ENCODE measurements around the gene NF1. TPM values are rescaled to one million over a fixed set of nuclear protein-coding genes. Genes with fewer than 3 reads are reported as not detected.
A peak's percentile ranks its signal among the peaks of the same experiment; 100 is the strongest.
"Not testable (repeated sequence)": the region's sequence is repeated elsewhere in the genome, so short reads cannot be mapped to it uniquely, and the experiment has no call there.

Gene NF1
- 10 to 100 TPM; 38.3 to 46.2 (median 41.9) TPM for polyA plus RNA-seq (ENCODE audit: insufficient read length in 4 of 4)

- DNase-seq (ENCODE audit: low read depth in 4 of 4, low spot score in 3 of 4): peak; percentile 86 to 92 (median 88)
Observed at GRCh38 chr17:31094600-31095235, at the start of gene NF1. Gene NF1, plus strand, starts transcription at chr17:31094977. Its CDS starts 333 bp downstream, at chr17:31095310.

- not testable (repeated sequence) for DNase-seq (ENCODE audit: low read depth in 4 of 4, low spot score in 3 of 4)
Observed at GRCh38 chr17:31046856-31047425, 47.8 kb upstream of the NF1 start.

GRCh38 chr17:31048142-31048541 lies 46.6 kb upstream of the NF1 start:
- DNase-seq (ENCODE audit: low read depth in 4 of 4, low spot score in 3 of 4): no peak

- no peak for DNase-seq (ENCODE audit: low read depth in 4 of 4, low spot score in 3 of 4)
Observed at GRCh38 chr17:31048780-31049179, 46.0 kb upstream of the NF1 start.

- DNase-seq (ENCODE audit: low read depth in 4 of 4, low spot score in 3 of 4): no peak
Observed at GRCh38 chr17:31050948-31051347, 43.8 kb upstream of the NF1 start.

GRCh38 chr17:31051506-31051905 lies 43.3 kb upstream of the NF1 start:
- DNase-seq (ENCODE audit: low read depth in 4 of 4, low spot score in 3 of 4): no peak

- DNase-seq (ENCODE audit: low read depth in 4 of 4, low spot score in 3 of 4): no peak
Observed at GRCh38 chr17:31052187-31052889, 42.4 kb upstream of the NF1 start.

GRCh38 chr17:31053071-31053470 lies 41.7 kb upstream of the NF1 start:
- no peak for DNase-seq (ENCODE audit: low read depth in 4 of 4, low spot score in 3 of 4)

GRCh38 chr17:31054761-31055160 lies 40.0 kb upstream of the NF1 start:
- DNase-seq (ENCODE audit: low read depth in 4 of 4, low spot score in 3 of 4): no peak

GRCh38 chr17:31058976-31059375 lies 35.8 kb upstream of the NF1 start:
- no peak for DNase-seq (ENCODE audit: low read depth in 4 of 4, low spot score in 3 of 4)

- no peak for DNase-seq (ENCODE audit: low read depth in 4 of 4, low spot score in 3 of 4)
Observed at GRCh38 chr17:31060791-31061550, 33.8 kb upstream of the NF1 start.

- DNase-seq (ENCODE audit: low read depth in 4 of 4, low spot score in 3 of 4): no peak
Observed at GRCh38 chr17:31061678-31062077, 33.1 kb upstream of the NF1 start.

GRCh38 chr17:31062346-31062745 lies 32.4 kb upstream of the NF1 start:
- DNase-seq (ENCODE audit: low read depth in 4 of 4, low spot score in 3 of 4): no peak

GRCh38 chr17:31064707-31065106 lies 30.1 kb upstream of the NF1 start:
- DNase-seq (ENCODE audit: low read depth in 4 of 4, low spot score in 3 of 4): no peak

- DNase-seq (ENCODE audit: low read depth in 4 of 4, low spot score in 3 of 4): no peak
Observed at GRCh38 chr17:31067691-31068184, 27.0 kb upstream of the NF1 start.

- no peak for DNase-seq (ENCODE audit: low read depth in 4 of 4, low spot score in 3 of 4)
Observed at GRCh38 chr17:31068291-31068690, 26.5 kb upstream of the NF1 start.

- no peak for DNase-seq (ENCODE audit: low read depth in 4 of 4, low spot score in 3 of 4)
Observed at GRCh38 chr17:31072186-31072585, 22.6 kb upstream of the NF1 start.

- no peak for DNase-seq (ENCODE audit: low read depth in 4 of 4, low spot score in 3 of 4)
Observed at GRCh38 chr17:31073411-31073810, 21.4 kb upstream of the NF1 start.

GRCh38 chr17:31074772-31075555 lies 19.8 kb upstream of the NF1 start:
- DNase-seq (ENCODE audit: low read depth in 4 of 4, low spot score in 3 of 4): no peak

- DNase-seq (ENCODE audit: low read depth in 4 of 4, low spot score in 3 of 4): no peak
Observed at GRCh38 chr17:31078290-31078689, 16.5 kb upstream of the NF1 start.
